Activated CD8-positive, alpha-beta T cell treated with anti-CD3 and anti-CD28 coated beads, Interleukin-2, amount 10 ng/mL, durations not matched to agents 7 days and 5 days (primary cell): ENCODE results near the gene RAB4A. TPM values are rescaled to one million over a fixed set of nuclear protein-coding genes. Genes with fewer than 3 reads are reported as not detected.

Source experiments
- ATAC-seq: fragments of 150-1000 bp; cut with Tn5 transposase; one replicate; pipeline ENCODE4 v1.10.0; 2021; ENCODE audit warnings: moderate library complexity
- CTCF ChIA-PET: fragments of 350-600 bp; sonication (Branson Sonifier 250); formaldehyde crosslinking; loops from one replicate; lab custom pipeline; 2021; ENCODE audit warnings: antibody characterized with exemption; lab: Charles Lee
- POLR2A ChIA-PET: fragments of 350-600 bp; sonication (Branson Sonifier 250); formaldehyde crosslinking; loops from one replicate; lab custom pipeline; 2021; ENCODE audit warnings: antibody characterized with exemption; lab: Charles Lee
- DNase-seq: peaks from one replicate; pipeline ENCODE4 v3.0.0-alpha.2; 2020
- H3K27ac Mint-ChIP-seq: one replicate; pipeline ENCODE4 v1.8.0; 2021; ENCODE audit warnings: mild to moderate bottlenecking, mixed read lengths
- H3K27me3 Mint-ChIP-seq: one replicate; pipeline ENCODE4 v1.8.0; 2021; ENCODE audit warnings: low read depth, mixed read lengths
- H3K36me3 Mint-ChIP-seq: one replicate; pipeline ENCODE4 v1.8.0; 2021; ENCODE audit warnings: low read depth, mixed read lengths
- H3K4me1 Mint-ChIP-seq: one replicate; pipeline ENCODE4 v1.8.0; 2021; ENCODE audit warnings: low read depth, mixed read lengths
- H3K4me3 Mint-ChIP-seq: one replicate; pipeline ENCODE4 v1.8.0; 2021; ENCODE audit warnings: mild to moderate bottlenecking, mixed read lengths
- H3K9me3 Mint-ChIP-seq: one replicate; pipeline ENCODE4 v1.8.0; 2022; ENCODE audit warnings: mixed read lengths; ENCODE audit not compliant: insufficient read depth
- total RNA-seq, 2 experiments: library from RNA; stranded (reverse); gene quantifications; one replicate each; pipeline ENCODE4 v1.2.3, GENCODE V29; 2021

The RAB4A gene
- total RNA-seq, 2 experiments from 2014 or later = 40.4 to 41.7 TPM

DNA sequence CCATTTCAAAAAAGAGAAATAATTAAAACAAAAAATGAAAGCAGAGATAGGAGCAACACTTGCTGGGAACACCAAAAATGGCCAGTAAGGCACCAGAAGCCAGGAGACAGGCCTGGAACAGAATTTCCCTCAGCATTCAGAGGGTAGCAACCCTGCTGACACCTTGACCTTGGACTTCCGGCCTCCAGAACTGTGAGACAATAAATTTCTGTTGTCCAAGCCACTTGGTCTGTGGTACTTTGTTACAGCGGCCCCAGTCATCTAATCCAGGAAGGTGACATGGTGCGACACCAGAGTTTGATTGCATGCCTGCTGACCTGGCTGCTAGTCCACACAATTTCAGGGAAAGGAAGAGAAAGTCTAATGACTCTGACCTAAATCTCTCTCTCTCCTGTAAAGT is 10.6 kb upstream of the RAB4A start:
- POLR2A ChIA-PET = no interaction called here
- H3K4me1 Mint-ChIP-seq = peaks cover 21% of the 10 kb centered on the region
- no peaks in the 10 kb centered on the region for H3K36me3 Mint-ChIP-seq
- peaks cover 2% of the 10 kb centered on the region for H3K27me3 Mint-ChIP-seq
- ATAC-seq = no peak
- H3K4me3 Mint-ChIP-seq = no peak overlapping the region
- DNase-seq = no peak
- no peaks in the 10 kb centered on the region for H3K9me3 Mint-ChIP-seq
- H3K27ac Mint-ChIP-seq = peak overlapping the region; percentile 1
- CTCF ChIA-PET = interaction anchor here (7.1 kb wide), 1 partner anchor 224 kb away, joined by 164 read pairs; no protein-coding TSS in a partner anchor

DNA sequence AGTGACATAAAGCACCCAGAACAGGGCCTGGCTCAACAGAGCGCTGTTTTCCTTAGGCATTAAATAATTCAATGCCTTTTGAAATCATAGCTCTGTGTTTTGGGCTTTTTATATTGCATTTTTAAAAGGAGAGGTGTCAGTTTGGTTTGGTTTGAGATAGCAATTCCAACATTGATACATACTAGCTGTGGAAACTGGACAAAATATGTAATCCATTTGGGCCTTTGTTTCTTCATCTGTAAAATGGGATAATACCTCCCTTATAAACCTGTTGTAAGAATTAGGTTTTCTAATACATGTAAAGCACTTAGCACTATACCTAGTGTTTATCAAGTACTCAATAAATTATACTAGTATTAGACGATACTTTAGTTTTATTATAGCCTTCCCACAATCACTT is 8.7 kb upstream of the RAB4A start:
- no peaks in the 10 kb centered on the region for H3K36me3 Mint-ChIP-seq
- DNase-seq = no peak
- no peak overlapping the region for H3K27ac Mint-ChIP-seq
- H3K9me3 Mint-ChIP-seq = no peaks in the 10 kb centered on the region
- H3K4me3 Mint-ChIP-seq = no peak overlapping the region
- no peak for ATAC-seq
- H3K27me3 Mint-ChIP-seq = no peaks in the 10 kb centered on the region
- ChIA-PET CTCF (no interaction called here), POLR2A (no interaction called here)
- H3K4me1 Mint-ChIP-seq = peaks cover 20% of the 10 kb centered on the region

DNA sequence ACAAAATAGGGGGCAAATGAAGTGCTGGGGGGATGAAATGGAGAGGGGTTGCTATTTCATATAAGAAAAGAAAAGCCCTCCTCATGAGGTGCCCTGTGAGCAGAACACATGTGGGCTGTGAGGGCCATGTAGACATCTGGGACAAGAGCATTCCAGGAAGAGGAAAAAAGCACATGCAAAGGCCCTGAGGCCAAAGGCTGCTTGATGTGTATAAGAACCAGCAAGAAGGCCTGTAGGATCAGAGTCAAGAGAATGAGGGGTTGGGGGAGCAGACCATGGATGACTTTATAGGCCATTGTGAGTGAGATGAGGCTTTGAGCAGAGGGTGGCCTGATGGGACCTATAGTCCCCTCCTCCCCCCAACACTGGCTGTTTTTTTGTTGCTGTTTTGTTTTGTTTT is 7.7 kb upstream of the RAB4A start:
- Mint-ChIP-seq H3K27me3 (no peaks in the 10 kb centered on the region), H3K27ac (no peak overlapping the region), H3K4me3 (no peak overlapping the region), H3K36me3 (no peaks in the 10 kb centered on the region), H3K9me3 (no peaks in the 10 kb centered on the region), H3K4me1 (peaks cover 14% of the 10 kb centered on the region)
- POLR2A ChIA-PET = no interaction called here
- CTCF ChIA-PET = no interaction called here
- ATAC-seq = no peak
- peak; percentile 8 for DNase-seq

DNA sequence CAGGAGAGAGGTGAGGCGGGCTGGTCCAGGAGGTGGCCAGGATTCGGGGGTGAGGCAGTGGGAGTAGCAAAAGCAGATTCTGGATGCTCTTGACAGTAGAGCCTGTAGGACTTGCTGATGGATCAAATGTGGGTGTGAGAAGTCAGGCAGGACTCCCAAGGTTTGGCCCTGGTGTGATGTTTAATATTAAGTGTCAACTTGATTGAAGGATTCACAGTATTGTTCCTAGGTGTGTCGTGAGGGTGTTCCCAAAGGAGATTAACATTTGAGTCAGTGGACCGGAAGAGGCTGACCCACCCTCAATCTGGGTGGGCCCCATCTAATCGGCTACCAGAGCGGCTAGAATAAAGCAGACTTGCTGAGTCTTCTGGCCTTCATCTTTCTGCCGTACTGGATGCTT is 6.8 kb upstream of the RAB4A start:
- POLR2A ChIA-PET = no interaction called here
- no peak for ATAC-seq

DNA sequence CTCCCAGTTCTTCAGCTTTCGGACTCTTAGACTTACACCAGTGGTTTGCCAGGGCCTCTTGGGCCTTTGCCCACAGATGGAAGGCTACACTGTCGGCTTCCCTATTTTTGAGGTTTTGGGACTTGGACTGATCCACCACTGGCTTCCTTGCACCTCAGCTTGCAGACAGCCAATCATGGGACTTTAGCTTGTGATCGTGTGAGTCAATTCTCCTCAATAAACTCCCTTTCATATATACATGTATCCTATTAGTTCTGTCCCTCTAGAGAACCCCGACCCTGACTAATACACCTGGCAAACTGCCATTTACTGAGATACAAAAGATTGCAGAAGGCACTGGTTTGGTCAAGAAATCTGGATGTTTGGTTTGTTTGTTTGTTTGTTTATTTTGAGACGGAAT is 6.4 kb upstream of the RAB4A start:
- no peak for ATAC-seq
- H3K27me3 Mint-ChIP-seq = no peaks in the 10 kb centered on the region
- H3K4me3 Mint-ChIP-seq = no peak overlapping the region
- H3K4me1 Mint-ChIP-seq = peaks cover 5% of the 10 kb centered on the region
- ChIA-PET POLR2A (no interaction called here), CTCF (no interaction called here)
- H3K9me3 Mint-ChIP-seq = no peaks in the 10 kb centered on the region
- H3K36me3 Mint-ChIP-seq = no peaks in the 10 kb centered on the region
- no peak for DNase-seq
- no peak overlapping the region for H3K27ac Mint-ChIP-seq

More for the DNA sequence above, 6.8 kb upstream of the RAB4A start:
- H3K27ac Mint-ChIP-seq = no peak overlapping the region
- no peaks in the 10 kb centered on the region for H3K27me3 Mint-ChIP-seq
- H3K9me3 Mint-ChIP-seq = no peaks in the 10 kb centered on the region
- no peak overlapping the region for H3K4me3 Mint-ChIP-seq
- peaks cover 6% of the 10 kb centered on the region for H3K4me1 Mint-ChIP-seq
- H3K36me3 Mint-ChIP-seq = no peaks in the 10 kb centered on the region
- no peak for DNase-seq
- CTCF ChIA-PET = no interaction called here

DNA sequence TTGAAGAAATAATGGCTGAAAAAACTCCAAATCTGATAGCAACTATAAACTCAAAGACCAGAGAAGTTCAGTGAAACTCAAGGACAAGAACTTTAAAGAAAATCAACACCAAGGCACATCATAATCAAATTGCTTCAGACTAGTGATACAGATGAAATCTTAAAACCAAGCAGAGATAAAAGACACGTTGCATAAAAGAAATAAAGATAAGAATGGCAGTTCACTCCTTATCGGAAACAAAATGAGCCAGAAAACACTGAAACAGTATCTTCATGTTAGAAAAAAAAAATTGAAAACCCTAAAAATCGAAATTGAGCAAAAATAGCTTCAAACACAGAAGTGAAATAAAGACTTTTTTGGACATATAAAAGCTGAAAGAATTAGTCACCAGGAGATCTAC is 4.6 kb upstream of the RAB4A start:
- Mint-ChIP-seq H3K27me3 (no peaks in the 10 kb centered on the region), H3K4me1 (peaks cover 5% of the 10 kb centered on the region), H3K9me3 (no peaks in the 10 kb centered on the region), H3K27ac (no peak overlapping the region), H3K36me3 (no peaks in the 10 kb centered on the region), H3K4me3 (no peak overlapping the region)
- ATAC-seq (no peak), DNase-seq (no peak)
- CTCF ChIA-PET = interaction anchor here (1.2 to 1.4 kb wide), 2 partner anchors 11 to 215 kb away, joined by 4 read pairs; no protein-coding TSS in a partner anchor
- POLR2A ChIA-PET = no interaction called here

DNA sequence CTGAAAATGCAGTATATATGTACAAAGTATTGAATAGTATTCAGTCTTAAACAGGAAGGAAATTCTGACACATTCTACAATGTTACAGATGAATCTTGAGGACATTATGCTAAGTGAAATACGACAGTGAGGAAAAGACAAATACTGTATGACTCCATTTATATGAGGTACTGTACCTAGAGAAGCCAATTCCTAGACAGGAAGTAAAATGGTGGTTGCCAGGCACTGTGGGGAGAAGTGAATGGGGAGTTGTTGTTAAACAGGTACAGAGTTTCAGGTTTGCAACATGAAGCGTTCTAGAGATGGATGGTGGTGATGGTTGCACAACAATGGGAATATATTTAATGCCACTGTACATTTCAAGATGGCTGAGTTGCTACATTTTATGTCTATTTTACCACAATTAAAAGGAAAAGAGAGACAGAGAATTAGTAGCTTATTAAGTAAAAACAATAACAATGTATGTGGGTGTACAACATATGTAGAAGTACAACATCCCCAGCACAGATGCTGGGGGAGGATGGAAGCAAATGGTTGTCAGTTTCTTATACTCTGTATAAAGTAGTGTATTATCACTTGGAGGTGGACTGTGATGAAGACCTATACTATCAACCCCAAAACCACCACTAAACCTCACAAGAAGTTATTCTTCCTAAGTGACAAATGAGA is 3.9 kb upstream of the RAB4A start:
- no peaks in the 10 kb centered on the region for H3K9me3 Mint-ChIP-seq
- no peaks in the 10 kb centered on the region for H3K27me3 Mint-ChIP-seq
- H3K27ac Mint-ChIP-seq = no peak overlapping the region
- ATAC-seq (no peak), DNase-seq (no peak)
- peaks cover 6% of the 10 kb centered on the region for H3K4me1 Mint-ChIP-seq
- H3K4me3 Mint-ChIP-seq = no peak overlapping the region
- H3K36me3 Mint-ChIP-seq = peaks cover 3% of the 10 kb centered on the region
- ChIA-PET POLR2A (no interaction called here), CTCF (interaction anchor here (1.2 to 3.1 kb wide), 2 partner anchors 8 to 12 kb away, joined by 4 to 13 read pairs; no protein-coding TSS in a partner anchor)

DNA sequence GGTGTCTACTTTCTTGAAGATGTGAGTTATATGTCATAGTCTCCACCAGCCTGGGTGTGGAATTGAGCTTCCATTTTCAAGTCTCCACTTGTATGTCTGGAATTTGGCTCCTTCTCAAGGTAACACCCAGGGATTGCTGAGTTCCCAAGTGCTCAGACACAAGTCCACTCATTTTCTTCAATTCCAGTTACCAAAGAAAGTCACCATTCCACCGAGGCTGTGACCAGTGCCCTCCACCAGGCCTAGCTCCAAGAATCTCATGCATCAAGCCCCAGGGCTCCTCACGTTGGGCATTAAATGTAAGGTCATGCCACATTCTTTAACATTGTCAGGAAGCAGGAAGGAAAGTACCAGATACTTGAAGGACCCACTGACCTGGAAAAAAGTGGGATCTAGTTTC is 2.4 kb upstream of the RAB4A start:
- Mint-ChIP-seq H3K27me3 (no peaks in the 10 kb centered on the region), H3K27ac (no peak overlapping the region), H3K9me3 (no peaks in the 10 kb centered on the region), H3K36me3 (peaks cover 12% of the 10 kb centered on the region), H3K4me3 (no peak overlapping the region), H3K4me1 (peaks cover 19% of the 10 kb centered on the region)
- DNase-seq = no peak
- no peak for ATAC-seq
- ChIA-PET POLR2A (no interaction called here), CTCF (interaction anchor here (1.0 to 3.1 kb wide), 3 partner anchors 10 to 214 kb away, joined by 3 to 13 read pairs (median 5); no protein-coding TSS in a partner anchor)

DNA sequence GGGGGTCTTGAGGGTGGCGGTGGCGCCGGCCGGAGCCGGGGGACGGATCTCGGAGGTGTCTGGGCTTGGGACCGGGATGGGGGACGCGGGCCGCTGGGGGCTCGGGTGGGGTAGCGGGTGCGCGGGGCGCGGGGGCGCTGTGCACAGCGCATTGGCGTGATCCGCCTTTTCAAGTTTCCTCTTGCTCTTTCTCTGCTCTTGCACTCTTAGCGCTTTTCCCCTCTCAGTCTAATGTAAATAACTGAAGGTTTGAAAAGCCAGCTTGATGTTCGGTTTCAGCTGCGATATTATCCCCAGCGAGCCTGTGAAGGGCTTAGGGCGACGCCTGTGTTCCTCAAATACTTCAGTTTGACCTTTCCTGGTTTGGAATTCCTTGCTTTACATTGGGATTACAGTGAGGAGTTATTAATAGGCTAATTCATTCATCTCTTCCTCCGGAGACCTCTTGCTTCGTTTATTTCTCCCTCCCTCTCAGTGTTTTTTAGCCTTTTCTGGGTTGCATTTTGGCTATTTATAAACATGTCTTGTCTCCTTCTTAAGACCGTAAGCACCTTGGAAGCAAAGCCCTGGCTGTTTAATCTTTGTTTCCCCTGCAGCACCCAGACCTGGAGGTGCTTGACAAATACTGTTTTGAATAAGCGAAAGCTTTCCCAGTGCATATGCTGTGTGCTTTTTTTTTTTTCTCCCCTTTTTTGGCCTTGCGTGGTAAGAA is 693 bp downstream of the RAB4A start:
- H3K4me3 Mint-ChIP-seq = peak overlapping the region; percentile 84
- peak; percentile 77 for ATAC-seq
- ChIA-PET POLR2A (interaction anchor here (0.5 to 1.1 kb wide), 3 partner anchors 16 to 70 kb away, joined by 3 to 4 read pairs (median 3); no protein-coding TSS in a partner anchor), CTCF (interaction anchor here (1.0 kb wide), 1 partner anchor 211 kb away, joined by 3 read pairs; no protein-coding TSS in a partner anchor)
- H3K36me3 Mint-ChIP-seq = peaks cover 22% of the 10 kb centered on the region
- H3K27me3 Mint-ChIP-seq = no peaks in the 10 kb centered on the region
- H3K27ac Mint-ChIP-seq = peak overlapping the region; percentile 86
- H3K4me1 Mint-ChIP-seq = peaks cover 29% of the 10 kb centered on the region
- DNase-seq = peak; percentile 55
- H3K9me3 Mint-ChIP-seq = no peaks in the 10 kb centered on the region

DNA sequence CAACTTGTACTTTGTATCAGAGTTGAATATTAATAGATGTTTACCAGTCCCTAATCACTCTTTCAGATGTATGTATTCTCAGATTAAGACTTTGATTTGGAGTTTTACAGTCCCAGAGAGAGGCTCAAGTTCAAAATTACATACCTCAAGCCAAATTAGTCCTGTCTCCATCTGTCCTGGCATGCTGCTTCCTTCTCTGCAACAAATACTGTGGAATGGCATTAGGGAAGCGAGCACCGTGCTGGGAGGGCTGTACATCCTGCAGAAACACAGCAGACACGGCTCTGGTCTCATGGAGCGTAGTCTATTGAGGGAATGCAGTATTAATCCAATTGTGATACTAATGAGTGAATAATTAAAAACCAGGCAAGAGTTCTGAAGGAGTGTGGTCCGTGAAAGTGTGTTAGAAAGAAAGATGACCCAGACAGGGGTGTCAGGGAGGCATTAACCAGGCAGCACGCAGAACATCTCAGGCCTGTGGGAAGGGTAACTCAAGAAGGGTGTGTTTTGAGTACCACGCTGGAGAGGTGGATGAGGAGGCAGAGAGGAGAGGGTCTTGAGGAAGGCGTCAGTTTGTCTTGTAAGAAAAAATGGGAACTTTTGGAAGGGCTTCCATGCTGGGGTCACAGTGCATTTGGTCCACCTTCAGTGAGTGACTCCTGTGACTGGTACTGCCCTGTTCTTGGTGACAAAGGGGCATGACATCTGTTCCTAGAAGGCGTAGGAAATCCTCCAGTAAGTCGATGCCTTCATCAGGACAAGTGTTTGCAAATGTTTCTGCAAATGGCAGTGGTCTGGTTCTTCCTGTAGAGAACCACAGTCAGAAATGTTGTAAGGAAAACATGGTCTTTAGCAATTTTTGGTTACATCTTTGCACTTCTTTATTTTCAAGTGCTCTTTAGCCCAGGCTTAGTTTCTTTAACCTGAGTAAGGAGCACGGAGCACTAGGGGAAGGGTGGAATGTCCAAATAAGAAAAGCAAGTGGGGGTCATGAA is 1.6 kb downstream of the RAB4A start:
- ChIA-PET CTCF (interaction anchor here (1.0 to 2.2 kb wide), 2 partner anchors 17 to 210 kb away, joined by 3 to 6 read pairs; no protein-coding TSS in a partner anchor), POLR2A (interaction anchor here (0.5 to 1.1 kb wide), 3 partner anchors 16 to 70 kb away, joined by 3 to 4 read pairs (median 3); no protein-coding TSS in a partner anchor)
- ATAC-seq (no peak), DNase-seq (no peak)
- Mint-ChIP-seq H3K27ac (peak overlapping the region; percentile 86), H3K27me3 (no peaks in the 10 kb centered on the region), H3K9me3 (no peaks in the 10 kb centered on the region), H3K4me1 (peaks cover 24% of the 10 kb centered on the region), H3K36me3 (peaks cover 22% of the 10 kb centered on the region), H3K4me3 (peak overlapping the region; percentile 84)
